ENCODE measurements around the gene NME2.

The NME2 gene

GRCh38 chr17:51166198-51166986, at the start of gene NME2:
Gene NME2, plus strand, starts transcription at chr17:51166411. Its CDS starts 420 bp downstream, at chr17:51166831.
- DNase-seq (ENCODE audit: low read depth): peak; percentile 86
- peak within 1 kb of the TSS; percentile 93 for H3K4me3 ChIP-seq (ENCODE audit: low read depth, low read length)
- no peak for TF ChIP-seq CTCF (conservative IDR thresholded peaks at IDR 0.05; ENCODE audit: low read depth, low read length)

GRCh38 chr17:51118330-51119195, 47.6 kb upstream of the NME2 start:
- peak overlapping the region; percentile 6 for H3K4me3 ChIP-seq (ENCODE audit: low read depth, low read length)
- no peak for TF ChIP-seq CTCF (conservative IDR thresholded peaks at IDR 0.05; ENCODE audit: low read depth, low read length)
- no peak for DNase-seq (ENCODE audit: low read depth)

GRCh38 chr17:51119415-51120356, 46.5 kb upstream of the NME2 start:
- H3K4me3 ChIP-seq (ENCODE audit: low read depth, low read length): peak overlapping the region; percentile 95
- TF ChIP-seq CTCF (conservative IDR thresholded peaks at IDR 0.05; ENCODE audit: low read depth, low read length): peak; percentile 51
- DNase-seq (ENCODE audit: low read depth): peak; percentile 58

GRCh38 chr17:51120357-51120738, 45.9 kb upstream of the NME2 start:
- TF ChIP-seq CTCF (conservative IDR thresholded peaks at IDR 0.05; ENCODE audit: low read depth, low read length): no peak
- peak overlapping the region; percentile 95 for H3K4me3 ChIP-seq (ENCODE audit: low read depth, low read length)
- DNase-seq (ENCODE audit: low read depth): peak; percentile 47

GRCh38 chr17:51120739-51121619, 45.2 kb upstream of the NME2 start, which contains the start of gene SPAG9:
Gene SPAG9, minus strand, starts transcription at chr17:51120868. Its CDS starts 212 bp downstream, at chr17:51120656.
- peak within 1 kb of the TSS; percentile 95 for H3K4me3 ChIP-seq (ENCODE audit: low read depth, low read length)
- DNase-seq (ENCODE audit: low read depth): peak; percentile 98
- no peak for TF ChIP-seq CTCF (conservative IDR thresholded peaks at IDR 0.05; ENCODE audit: low read depth, low read length)

All from choroid plexus epithelial cell (primary cell).